Pons (tissue), 1 donor: ENCODE measurements around the gene KLHL10.

ENCODE experiments used
- DNase-seq: peaks from one replicate; pipeline ENCODE4 v3.0.0-alpha.2; 2016; ENCODE audit warnings: low spot score

The KLHL10 gene

GRCh38 chr17:41895617-41896016, 58.0 kb downstream of the KLHL10 start:
- DNase-seq: no peak

GRCh38 chr17:41896726-41897125, 59.1 kb downstream of the KLHL10 start:
- no peak for DNase-seq
